Parathyroid adenoma (tissue), 2 donors: ENCODE data around the gene CEBPZOS.
A peak's percentile ranks its signal among the peaks of the same experiment; 100 is the strongest.

Experiments used
- H2AFZ ChIP-seq: fragments of 300-600 bp; sonication (generic); one replicate; pipeline ENCODE4 v1.7.0; 2017; ENCODE audit warnings: antibody characterized with exemption, mild to moderate bottlenecking
- H3K27ac ChIP-seq: fragments of 300-600 bp; sonication (generic); one replicate; pipeline ENCODE4 v1.7.0; 2017
- H3K27me3 ChIP-seq: fragments of 300-600 bp; sonication (generic); one replicate; pipeline ENCODE4 v1.7.0; 2017; ENCODE audit warnings: low read length; ENCODE audit not compliant: control insufficient read depth, insufficient read depth
- H3K36me3 ChIP-seq: fragments of 300-600 bp; sonication (generic); one replicate; pipeline ENCODE4 v1.7.0; 2017; ENCODE audit warnings: low read length; ENCODE audit not compliant: control insufficient read depth, insufficient read depth
- H3K4me1 ChIP-seq: fragments of 300-600 bp; sonication (generic); one replicate; pipeline ENCODE4 v1.7.0; 2017; ENCODE audit warnings: control low read depth
- H3K4me2 ChIP-seq: fragments of 300-600 bp; sonication (generic); one replicate; pipeline ENCODE4 v1.7.0; 2017; ENCODE audit warnings: low read length
- H3K4me3 ChIP-seq: fragments of 300-600 bp; sonication (generic); one replicate; pipeline ENCODE4 v1.7.0; 2017; ENCODE audit warnings: low read depth, low read length
- H3K79me2 ChIP-seq: fragments of 300-600 bp; sonication (generic); one replicate; pipeline ENCODE4 v1.7.0; 2017; ENCODE audit warnings: control low read depth
- H3K9ac ChIP-seq: fragments of 300-600 bp; sonication (generic); one replicate; pipeline ENCODE4 v1.7.0; 2017; ENCODE audit warnings: mild to moderate bottlenecking
- H3K9me3 ChIP-seq: fragments of 300-600 bp; sonication (generic); one replicate; pipeline ENCODE4 v1.7.0; 2017; ENCODE audit warnings: low read length; ENCODE audit not compliant: control insufficient read depth
- CTCF ChIP-seq: fragments of 300-600 bp; sonication (generic); IDR thresholded peaks from one replicate; pipeline ENCODE4 v1.7.0; 2017; ENCODE audit warnings: antibody characterized with exemption, mild to moderate bottlenecking
- donor health status: primary hyperparathyroidism.

Gene CEBPZOS

DNA sequence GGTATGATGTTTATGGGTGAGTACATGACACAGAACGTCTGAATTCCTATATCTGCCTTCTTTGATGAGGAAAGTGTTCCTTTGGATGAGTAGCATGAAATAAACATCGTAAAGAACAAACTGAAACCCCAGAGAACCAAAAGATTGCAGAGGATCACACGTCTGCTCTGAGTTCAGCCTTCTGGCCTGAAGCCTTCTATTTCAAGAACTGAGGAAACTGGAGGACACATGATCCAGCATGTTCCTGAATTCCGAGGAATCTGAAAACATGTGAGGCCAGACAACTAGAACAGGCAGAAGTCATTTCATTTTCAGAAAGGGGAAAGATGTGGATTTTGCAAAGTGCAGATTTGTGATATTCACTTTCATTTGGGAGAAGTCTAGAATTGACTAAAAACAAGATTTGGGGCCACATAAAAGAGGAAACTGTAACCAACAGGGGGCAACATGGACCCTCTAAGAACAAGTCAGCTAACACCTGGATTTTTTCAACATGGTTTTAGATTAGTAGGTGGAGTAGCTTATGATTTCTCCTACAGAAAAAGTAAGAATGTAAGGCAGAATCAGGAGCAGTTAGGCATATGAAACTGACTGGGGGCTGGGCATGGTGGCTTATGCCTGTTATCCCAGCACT lies 16.2 kb upstream of the CEBPZOS start:
- Histone ChIP-seq H3K4me2 (no peak overlapping the region), H3K36me3 (no peaks in the 10 kb centered on the region), H3K27ac (no peak overlapping the region), H3K79me2 (no peaks in the 10 kb centered on the region), H3K9ac (no peak overlapping the region), H3K9me3 (no peaks in the 10 kb centered on the region), H3K4me3 (no peak overlapping the region), H3K4me1 (peaks cover 5% of the 10 kb centered on the region), H2AFZ (peak overlapping the region; percentile 20), H3K27me3 (no peaks in the 10 kb centered on the region)
- TF ChIP-seq CTCF = no peak

DNA sequence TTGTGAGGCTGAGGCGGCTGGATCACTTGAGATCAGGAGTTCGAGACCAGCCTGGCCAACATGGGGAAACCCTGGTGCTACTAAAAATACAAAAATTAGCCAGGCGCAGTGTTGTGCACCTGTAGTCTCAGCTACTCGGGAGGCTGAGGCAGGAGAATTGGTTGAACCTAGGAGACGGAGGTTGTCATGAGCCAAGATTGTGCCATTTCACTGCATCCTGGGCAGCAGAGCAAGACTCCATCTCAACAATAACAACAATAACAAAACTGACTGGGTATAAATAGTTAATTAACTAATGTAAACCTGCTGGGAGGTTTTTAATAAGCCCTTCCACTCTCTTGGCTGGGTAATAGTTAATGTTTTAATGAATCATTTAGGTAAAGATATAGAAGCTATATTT lies 15.7 kb upstream of the CEBPZOS start:
- Histone ChIP-seq H3K27ac (no peak overlapping the region), H3K36me3 (no peaks in the 10 kb centered on the region), H3K79me2 (no peaks in the 10 kb centered on the region), H3K4me1 (peaks cover 5% of the 10 kb centered on the region), H3K27me3 (no peaks in the 10 kb centered on the region), H3K9ac (no peak overlapping the region), H2AFZ (no peak overlapping the region), H3K4me2 (no peak overlapping the region), H3K4me3 (no peak overlapping the region), H3K9me3 (no peaks in the 10 kb centered on the region)
- no peak for TF ChIP-seq CTCF

GRCh38 chr2:37181726-37182684 lies 14.3 kb upstream of the CEBPZOS start:
- Histone ChIP-seq H3K4me2 (peak overlapping the region; percentile 61), H3K9ac (no peak overlapping the region), H2AFZ (peak overlapping the region; percentile 1), H3K9me3 (no peaks in the 10 kb centered on the region), H3K27me3 (no peaks in the 10 kb centered on the region), H3K4me3 (no peak overlapping the region), H3K4me1 (peaks cover 5% of the 10 kb centered on the region), H3K36me3 (no peaks in the 10 kb centered on the region), H3K27ac (no peak overlapping the region), H3K79me2 (no peaks in the 10 kb centered on the region)
- TF ChIP-seq CTCF = no peak

- H3K4me3 ChIP-seq = no peak within 1 kb of the TSS
- H3K9me3 ChIP-seq = no peaks in the 10 kb centered on the region
- no peaks in the 10 kb centered on the region for H3K27me3 ChIP-seq
- no peaks in the 10 kb centered on the region for H3K4me1 ChIP-seq
- H3K79me2 ChIP-seq = no peaks in the 10 kb centered on the region
- no peak within 1 kb of the TSS for H3K9ac ChIP-seq
- no peak within 1 kb of the TSS for H3K4me2 ChIP-seq
- H3K27ac ChIP-seq = no peak within 1 kb of the TSS
- no peak within 1 kb of the TSS for H2AFZ ChIP-seq
- no peaks in the 10 kb centered on the region for H3K36me3 ChIP-seq
- TF ChIP-seq CTCF = no peak
Observed at GRCh38 chr2:37188570-37188969, 7.7 kb upstream of the CEBPZOS start, which contains the start of gene SULT6B1. Gene SULT6B1, minus strand, starts transcription at chr2:37188670. Its CDS starts 30 bp downstream, at chr2:37188640.
